GM19463 (cell line): ENCODE results near the gene CRYL1.

Source experiments
- ATAC-seq: cut with Tn5 transposase; IDR thresholded peaks from one replicate; pipeline ENCODE4 v1.9.1; 2021; ENCODE audit warnings: mild to moderate bottlenecking, moderate library complexity; ENCODE audit not compliant: unreplicated experiment

Gene CRYL1

GRCh38 chr13:20495087-20496023 lies 30.3 kb downstream of the CRYL1 start:
- peak; percentile 46 for ATAC-seq

GRCh38 chr13:20494656-20495055 lies 31.0 kb downstream of the CRYL1 start:
- no peak for ATAC-seq

GRCh38 chr13:20492641-20493040 lies 33.0 kb downstream of the CRYL1 start:
- ATAC-seq, result no peak

GRCh38 chr13:20491926-20492435 lies 33.7 kb downstream of the CRYL1 start:
- ATAC-seq, result no peak

- ATAC-seq, result peak; percentile 51
Observed at GRCh38 chr13:20489185-20489820, 36.4 kb downstream of the CRYL1 start.

GRCh38 chr13:20487927-20488326 lies 37.7 kb downstream of the CRYL1 start:
- no peak for ATAC-seq

- no peak for ATAC-seq
Observed at GRCh38 chr13:20482787-20483186, 42.9 kb downstream of the CRYL1 start.

GRCh38 chr13:20482275-20482761 lies 43.3 kb downstream of the CRYL1 start:
- ATAC-seq, result no peak

- no peak for ATAC-seq
Observed at GRCh38 chr13:20477394-20477793, 48.3 kb downstream of the CRYL1 start.

- peak; percentile 96 for ATAC-seq
Observed at GRCh38 chr13:20475927-20476691, 49.5 kb downstream of the CRYL1 start.

- no peak for ATAC-seq
Observed at GRCh38 chr13:20474515-20474914, 51.1 kb downstream of the CRYL1 start.

- no peak for ATAC-seq
Observed at GRCh38 chr13:20473888-20474287, 51.8 kb downstream of the CRYL1 start.

- no peak for ATAC-seq
Observed at GRCh38 chr13:20473139-20473538, 52.5 kb downstream of the CRYL1 start.

GRCh38 chr13:20472531-20472930 lies 53.1 kb downstream of the CRYL1 start:
- ATAC-seq, result no peak

GRCh38 chr13:20470136-20470535 lies 55.5 kb downstream of the CRYL1 start:
- no peak for ATAC-seq

GRCh38 chr13:20466371-20466770 lies 59.3 kb downstream of the CRYL1 start:
- ATAC-seq, result no peak

- ATAC-seq, result no peak
Observed at GRCh38 chr13:20465218-20465879, 60.3 kb downstream of the CRYL1 start.

GRCh38 chr13:20462921-20463320 lies 62.7 kb downstream of the CRYL1 start:
- ATAC-seq, result no peak

GRCh38 chr13:20462533-20462915 lies 63.1 kb downstream of the CRYL1 start:
- no peak for ATAC-seq

- no peak for ATAC-seq
Observed at GRCh38 chr13:20461860-20462532, 63.7 kb downstream of the CRYL1 start.
